Loucy (cell line): ENCODE results near the gene MYOF.

Experiments used
- H2AFZ ChIP-seq: fragments of 200-600 bp; sonication (generic); 2 replicates; pipeline ENCODE4 v1.6.0; 2016; ENCODE audit warnings: antibody characterized with exemption, mild to moderate bottlenecking, low read length, moderate library complexity
- H3F3A ChIP-seq: fragments of 200-600 bp; 2 replicates; pipeline ENCODE4 v1.6.0; 2016; ENCODE audit warnings: antibody characterized with exemption, low read depth, mild to moderate bottlenecking
- H3K27me3 ChIP-seq: fragments of 200-600 bp; sonication (generic); 2 replicates; pipeline ENCODE4 v1.6.1; 2014; ENCODE audit warnings: low read length, mild to moderate bottlenecking; ENCODE audit not compliant: insufficient read depth, poor library complexity, severe bottlenecking
- H3K36me3 ChIP-seq: fragments of 200-600 bp; sonication (generic); 2 replicates; pipeline ENCODE4 v1.6.1; 2016; ENCODE audit warnings: low read length; ENCODE audit not compliant: insufficient read depth
- H3K4me1 ChIP-seq: fragments of 200-600 bp; sonication (generic); 2 replicates; pipeline ENCODE4 v1.5.1; 2014; ENCODE audit warnings: low read length, mild to moderate bottlenecking; ENCODE audit not compliant: insufficient read depth, poor library complexity, severe bottlenecking
- H3K4me2 ChIP-seq: fragments of 200-600 bp; sonication (generic); 2 replicates; pipeline ENCODE4 v1.6.0; 2014; ENCODE audit warnings: antibody characterized with exemption, low read length, low read depth, mild to moderate bottlenecking; ENCODE audit not compliant: poor library complexity, severe bottlenecking
- H3K4me3 ChIP-seq: fragments of 200-600 bp; sonication (generic); 2 replicates; pipeline ENCODE4 v1.5.1; 2014; ENCODE audit warnings: low read length, mild to moderate bottlenecking, mixed read lengths; ENCODE audit not compliant: poor library complexity, severe bottlenecking
- H3K79me2 ChIP-seq: fragments of 200-600 bp; sonication (generic); 2 replicates; pipeline ENCODE4 v1.6.1; 2014; ENCODE audit warnings: low read length; ENCODE audit not compliant: insufficient read depth
- H3K9ac ChIP-seq: fragments of 200-600 bp; sonication (generic); 2 replicates; pipeline ENCODE4 v1.6.0; 2014; ENCODE audit warnings: mild to moderate bottlenecking, low read depth, low read length, moderate library complexity; ENCODE audit not compliant: poor library complexity, severe bottlenecking
- H3K9me2 ChIP-seq: fragments of 200-600 bp; sonication (generic); replicated peaks from 2 replicates; pipeline ENCODE4 v1.6.1; 2016; ENCODE audit warnings: low read depth, low read length, mixed read lengths
- H3K9me3 ChIP-seq: fragments of 200-600 bp; sonication (generic); 2 replicates; pipeline ENCODE4 v1.6.1; 2014; ENCODE audit warnings: mild to moderate bottlenecking, antibody characterized with exemption, low read length, low read depth; ENCODE audit not compliant: insufficient read depth
- H4K20me1 ChIP-seq: fragments of 200-600 bp; sonication (generic); 2 replicates; pipeline ENCODE4 v1.6.0; 2014; ENCODE audit warnings: antibody characterized with exemption, low read length, mild to moderate bottlenecking; ENCODE audit not compliant: insufficient read depth, poor library complexity, severe bottlenecking
- EZH2phosphoT487 ChIP-seq: fragments of 200-600 bp; IDR thresholded peaks from 2 replicates; pipeline ENCODE4 v1.6.1; 2018; ENCODE audit warnings: antibody characterized with exemption, mild to moderate bottlenecking, moderate library complexity, borderline replicate concordance
- TF ChIP-seq, protein P1 (sequence below): fragments of 200-600 bp; sonication (generic); conservative IDR thresholded peaks from 2 replicates; pipeline ENCODE4 v1.5.1; 2014; ENCODE audit warnings: mild to moderate bottlenecking, antibody characterized with exemption, low read length

The MYOF gene

DNA sequence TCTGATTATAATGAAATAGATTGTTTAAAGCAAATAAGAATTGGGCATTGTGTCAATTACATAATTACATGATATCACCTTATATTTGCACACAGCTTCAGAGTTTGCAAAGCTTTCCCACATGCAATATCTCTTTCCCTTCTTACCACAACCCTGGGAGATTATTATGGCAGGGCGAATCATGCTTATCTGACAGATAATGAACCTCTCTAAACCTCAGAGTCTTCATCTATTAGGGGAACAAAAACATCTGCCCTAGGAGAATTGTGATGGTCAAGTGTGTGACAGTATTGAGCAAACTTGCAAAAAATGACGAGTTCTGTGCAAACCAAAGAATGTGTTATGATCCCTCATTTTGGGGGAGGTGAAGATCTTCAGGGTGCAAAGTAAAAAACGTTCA lies 90.0 kb downstream of the MYOF start:
- H3K9me3 ChIP-seq: no peaks in the 10 kb centered on the region
- no peaks in the 10 kb centered on the region for H3K79me2 ChIP-seq
- H3F3A ChIP-seq: no peaks in the 10 kb centered on the region
- no peaks in the 10 kb centered on the region for H3K36me3 ChIP-seq
- H3K4me1 ChIP-seq: peaks cover 2% of the 10 kb centered on the region
- H3K9me2 ChIP-seq: no peaks in the 10 kb centered on the region
- no peaks in the 10 kb centered on the region for H4K20me1 ChIP-seq
- TF ChIP-seq, protein P1, sequence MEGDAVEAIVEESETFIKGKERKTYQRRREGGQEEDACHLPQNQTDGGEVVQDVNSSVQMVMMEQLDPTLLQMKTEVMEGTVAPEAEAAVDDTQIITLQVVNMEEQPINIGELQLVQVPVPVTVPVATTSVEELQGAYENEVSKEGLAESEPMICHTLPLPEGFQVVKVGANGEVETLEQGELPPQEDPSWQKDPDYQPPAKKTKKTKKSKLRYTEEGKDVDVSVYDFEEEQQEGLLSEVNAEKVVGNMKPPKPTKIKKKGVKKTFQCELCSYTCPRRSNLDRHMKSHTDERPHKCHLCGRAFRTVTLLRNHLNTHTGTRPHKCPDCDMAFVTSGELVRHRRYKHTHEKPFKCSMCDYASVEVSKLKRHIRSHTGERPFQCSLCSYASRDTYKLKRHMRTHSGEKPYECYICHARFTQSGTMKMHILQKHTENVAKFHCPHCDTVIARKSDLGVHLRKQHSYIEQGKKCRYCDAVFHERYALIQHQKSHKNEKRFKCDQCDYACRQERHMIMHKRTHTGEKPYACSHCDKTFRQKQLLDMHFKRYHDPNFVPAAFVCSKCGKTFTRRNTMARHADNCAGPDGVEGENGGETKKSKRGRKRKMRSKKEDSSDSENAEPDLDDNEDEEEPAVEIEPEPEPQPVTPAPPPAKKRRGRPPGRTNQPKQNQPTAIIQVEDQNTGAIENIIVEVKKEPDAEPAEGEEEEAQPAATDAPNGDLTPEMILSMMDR: no peak
- TF ChIP-seq EZH2phosphoT487: no peak
- no peak overlapping the region for H2AFZ ChIP-seq
- H3K9ac ChIP-seq: no peak overlapping the region
- H3K4me3 ChIP-seq: no peak overlapping the region
- H3K27me3 ChIP-seq: no peaks in the 10 kb centered on the region
- H3K4me2 ChIP-seq: no peak overlapping the region

DNA sequence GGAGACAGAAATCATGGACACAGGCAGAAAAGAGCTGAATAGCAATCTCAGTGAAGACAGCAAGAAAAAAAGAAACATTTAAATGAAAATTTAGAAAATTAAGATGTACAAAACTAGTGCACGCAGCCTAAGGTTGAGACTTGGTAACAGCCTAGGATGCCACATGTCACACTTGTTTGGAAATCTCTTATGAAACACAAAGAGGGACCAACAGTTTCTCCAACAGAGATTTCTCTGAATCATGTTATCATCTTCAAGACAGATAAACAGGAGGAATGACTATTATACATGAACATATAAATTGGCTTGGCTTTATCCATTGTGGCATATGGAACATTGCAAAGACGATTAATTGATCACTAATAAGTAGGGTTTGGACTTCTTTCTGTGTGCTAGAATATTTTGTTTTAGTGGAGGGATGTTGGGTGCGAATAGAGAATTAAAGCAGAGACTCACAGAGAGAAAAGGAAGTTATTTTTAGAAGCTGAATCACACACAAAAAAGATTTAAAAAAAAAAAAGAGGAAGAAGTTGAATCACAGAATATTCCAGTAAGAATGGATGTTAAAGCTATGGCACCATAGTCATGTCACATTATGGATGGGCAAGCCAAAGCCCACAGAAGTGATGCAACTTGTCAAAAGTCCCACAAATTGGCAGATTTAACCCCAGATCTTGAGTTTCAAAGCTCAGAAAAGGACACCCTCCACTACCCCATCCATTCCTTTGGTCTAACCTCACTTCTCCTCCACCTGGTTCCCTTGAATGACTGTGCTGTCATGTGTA lies 91.6 kb downstream of the MYOF start:
- Histone ChIP-seq H2AFZ (no peak overlapping the region), H3K9me2 (no peaks in the 10 kb centered on the region), H3K27me3 (no peaks in the 10 kb centered on the region), H4K20me1 (no peaks in the 10 kb centered on the region), H3K36me3 (no peaks in the 10 kb centered on the region), H3K4me3 (no peak overlapping the region), H3K4me1 (peaks cover 8% of the 10 kb centered on the region), H3K79me2 (no peaks in the 10 kb centered on the region), H3K9ac (no peak overlapping the region), H3F3A (no peaks in the 10 kb centered on the region), H3K4me2 (no peak overlapping the region), H3K9me3 (no peaks in the 10 kb centered on the region)
- TF ChIP-seq, protein P1: no peak
- no peak for TF ChIP-seq EZH2phosphoT487

DNA sequence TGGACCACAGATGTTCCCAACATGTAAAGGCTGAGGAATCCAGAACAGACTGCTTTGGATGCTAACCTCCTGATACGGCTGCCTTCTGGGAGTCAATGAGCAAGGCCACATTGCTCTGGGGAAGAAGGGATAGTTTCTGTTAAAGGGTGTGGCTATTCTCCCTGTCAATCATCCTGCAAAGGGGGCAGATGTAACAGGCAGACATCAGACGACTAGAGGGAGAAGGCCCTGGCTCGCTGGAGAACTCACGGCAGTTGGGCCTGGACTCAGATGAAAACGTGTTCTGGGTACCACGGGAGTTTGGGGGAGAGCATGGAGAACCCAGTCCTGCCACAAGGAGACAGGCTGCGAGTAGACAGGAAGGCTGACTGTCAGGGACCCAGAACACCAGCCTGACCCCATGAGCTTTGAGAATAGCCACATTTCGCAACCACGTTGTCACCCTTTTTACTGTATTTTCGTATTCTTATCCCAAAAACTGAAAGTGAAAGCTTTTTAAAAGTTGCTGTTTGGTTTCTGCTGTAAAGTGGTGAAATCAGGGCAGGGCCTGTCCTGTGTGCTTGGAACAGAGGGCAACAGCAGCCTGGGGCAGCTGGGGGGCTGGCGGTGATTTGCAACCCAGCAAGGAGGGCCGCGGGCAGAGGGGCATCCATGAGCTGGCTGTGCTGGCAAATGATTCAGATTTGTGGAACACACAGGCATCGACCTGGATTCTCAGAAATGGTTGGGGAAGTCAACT lies 95.3 kb downstream of the MYOF start:
- Histone ChIP-seq H3K9me3 (no peaks in the 10 kb centered on the region), H3K4me2 (no peak overlapping the region), H4K20me1 (no peaks in the 10 kb centered on the region), H3K9me2 (no peaks in the 10 kb centered on the region), H3K4me1 (peaks cover 8% of the 10 kb centered on the region), H3F3A (no peaks in the 10 kb centered on the region), H3K79me2 (no peaks in the 10 kb centered on the region), H3K36me3 (no peaks in the 10 kb centered on the region), H3K27me3 (no peaks in the 10 kb centered on the region), H3K4me3 (no peak overlapping the region), H2AFZ (peak overlapping the region; percentile 60), H3K9ac (no peak overlapping the region)
- TF ChIP-seq, protein P1: no peak
- no peak for TF ChIP-seq EZH2phosphoT487
